HepG2 (cell line): ENCODE data around the gene DLX1. TPM values are rescaled to one million over a fixed set of nuclear protein-coding genes. Genes with fewer than 3 reads are reported as not detected.

Experiments used
- ATAC-seq: fragments of 200-7000 bp; cut with Tn5 transposase; 3 replicates; pipeline ENCODE4 v1.9.1; 2020; ENCODE audit warnings: mild to moderate bottlenecking, moderate library complexity
- BruUV-seq: library from RNA; stranded (reverse); fragments of 400-500 nt; replicated peaks from 2 replicates; lab custom pipeline; 2021; lab: Mats Ljungman, UMichigan
- CTCF ChIA-PET: fragments of 300-600 bp; formaldehyde crosslinking; extraction: SDS; loops from one replicate; lab custom pipeline; 2021; ENCODE audit warnings: low total read pairs, inconsistent platforms, low intra/inter-chr PET ratio; lab: Yijun Ruan, JAX
- POLR2A ChIA-PET: fragments of 350-600 bp; sonication (Branson Sonifier 250); formaldehyde crosslinking; loops from one replicate; lab custom pipeline; 2020; ENCODE audit warnings: antibody characterized with exemption, inconsistent platforms; lab: Yijun Ruan, JAX
- DNase-seq: peaks from one replicate; pipeline ENCODE4 v3.0.0-alpha.2; 2015; ENCODE audit warnings: low spot score
- FAIRE-seq: peaks from 3 replicates; lab custom pipeline; 2011; peaks lifted over from hg19 to GRCh38; lab: Jason Lieb, UNC
- H2AFZ ChIP-seq: one replicate; pipeline ENCODE4 v1.6.1; 2011; ENCODE audit warnings: low read length, inconsistent platforms
- H3K27ac ChIP-seq: fragments of 300-600 bp; 3 replicates; pipeline ENCODE4 v1.8.0; 2011; ENCODE audit warnings: mixed run types, mild to moderate bottlenecking, mixed read lengths, low read length, inconsistent platforms; ENCODE audit not compliant: insufficient read depth; ENCODE audit errors: extremely low read length
- H3K27me3 ChIP-seq, 2 experiments: fragments of 200-600 bp in 1 of 2; 2 replicates in 1 of 2; 3 replicates in 1 of 2; pipeline versions ENCODE4 v1.6.0 to v1.8.0; 2011; ENCODE audit warnings: low read length in 2 of 2, mild to moderate bottlenecking in 2 of 2, moderate library complexity in 2 of 2, inconsistent platforms in 1 of 2; ENCODE audit not compliant: insufficient read depth in 2 of 2, control insufficient read depth in 1 of 2
- H3K36me3 ChIP-seq, 2 experiments: fragments of 200-600 bp in 1 of 2; replicated peaks in 1 of 2; 2 replicates in 1 of 2; 3 replicates in 1 of 2; pipeline versions ENCODE4 v1.5.1 to v1.8.0; 2011; ENCODE audit warnings: low read length in 2 of 2, inconsistent platforms in 1 of 2; ENCODE audit not compliant: insufficient read depth in 2 of 2, control insufficient read depth in 1 of 2
- H3K4me1 ChIP-seq: 2 replicates; pipeline ENCODE4 v1.5.1; 2012; ENCODE audit warnings: low read length, inconsistent platforms; ENCODE audit not compliant: insufficient read depth
- H3K4me2 ChIP-seq: 2 replicates; pipeline ENCODE4 v1.6.0; 2011; ENCODE audit warnings: low read depth, low read length, inconsistent platforms
- H3K4me3 ChIP-seq, 3 experiments: fragments of 200-600 bp in 1 of 3; sonication (generic), shearing (Covaris generic) in 1 of 3; replicated peaks in 1 of 3; 2 replicates each; pipeline ENCODE4 v1.5.1; 2011 to 2016; ENCODE audit warnings: low read length in 3 of 3, inconsistent platforms in 2 of 3, low read depth in 2 of 3, mild to moderate bottlenecking in 2 of 3, control low read depth in 1 of 3, mixed read lengths in 1 of 3; ENCODE audit not compliant: insufficient read depth in 1 of 3
- H3K79me2 ChIP-seq: one replicate; pipeline ENCODE4 v1.6.1; 2011; ENCODE audit warnings: low read length, inconsistent platforms; ENCODE audit not compliant: insufficient read depth
- H3K9ac ChIP-seq: 2 replicates; pipeline ENCODE4 v1.6.0; 2011; ENCODE audit warnings: mild to moderate bottlenecking, low read depth, low read length, inconsistent platforms; ENCODE audit not compliant: insufficient read depth
- H3K9me3 ChIP-seq: 2 replicates; pipeline ENCODE4 v1.5.1; 2012; ENCODE audit warnings: mild to moderate bottlenecking, low read length
- H4K20me1 ChIP-seq: 2 replicates; pipeline ENCODE4 v1.6.0; 2011; ENCODE audit warnings: inconsistent platforms, mild to moderate bottlenecking, low read length, moderate library complexity; ENCODE audit not compliant: insufficient read depth
- AGO2 ChIP-seq: fragments of 200-400 bp; formaldehyde crosslinking; optimal IDR thresholded peaks from 2 replicates; pipeline ENCODE3; 2017; ENCODE audit warnings: mild to moderate bottlenecking, low read depth, low read length, moderate library complexity
- CAMTA2 ChIP-seq: sonication (generic); formaldehyde crosslinking; IDR thresholded peaks from 2 replicates; pipeline ENCODE4 v1.4.0; 2020; ENCODE audit warnings: mild to moderate bottlenecking, missing genetic modification reagents, borderline replicate concordance
- NFE2L1 ChIP-seq: sonication (generic); formaldehyde crosslinking; IDR thresholded peaks from 2 replicates; pipeline ENCODE4 v1.4.0; 2020; ENCODE audit warnings: missing genetic modification reagents, mild to moderate bottlenecking, borderline replicate concordance
- NFYB ChIP-seq: sonication (generic); formaldehyde crosslinking; IDR thresholded peaks from 2 replicates; pipeline ENCODE4 v1.4.0; 2020; ENCODE audit warnings: missing genetic modification reagents
- TCF12 ChIP-seq, 2 experiments: fragments of 450-650 bp in 1 of 2; sonication (generic) in 1 of 2; formaldehyde crosslinking in 1 of 2; IDR thresholded peaks; 2 replicates each; pipeline versions ENCODE4 v1.6.1 to v1.8.0; 2017 to 2022; ENCODE audit warnings: antibody characterized with exemption in 1 of 2, mild to moderate bottlenecking in 1 of 2, missing genetic modification reagents in 1 of 2, moderate library complexity in 1 of 2
- ZMYM3 ChIP-seq: sonication (generic); formaldehyde crosslinking; IDR thresholded peaks from 2 replicates; pipeline ENCODE4 v1.5.1; 2020; ENCODE audit warnings: mild to moderate bottlenecking, missing genetic modification reagents
- WGBS: methylation state at CpG from one replicate; pipeline ENCODE4 v1.1.6; 2017; ENCODE audit warnings: low lambda C conversion rate; 5-methylcytosine and 5-hydroxymethylcytosine counted together
- in situ Hi-C: cut with HindIII; loops from 2 replicates; pipeline ENCODE4 v1.10.0; 2017; ENCODE audit warnings: low pct_unique_long_range_greater_than_20kb; ENCODE audit not compliant: extremely low pct_ligation_motif_present
- intact Hi-C: fragments of 100-400 bp; cut with micrococcal nuclease; formaldehyde crosslinking; loops from one replicate; pipeline ENCODE4 v1.10.0; 2022; ENCODE audit not compliant: unreplicated experiment
- polyA plus RNA-seq, 8 experiments: library from polyadenylated mRNA; depleted of rRNA in 3 of 8; stranded (reverse) in 7 of 8; unstranded in 1 of 8; fragments of >200 nt; fragmentation: Illumina TruSeq in 4 of 8; extraction: Trizol in 4 of 8; gene quantifications; 2 replicates each; pipeline versions ENCODE4 v1.2.1 to v1.2.3, GENCODE V29; 2011 to 2016; ENCODE audit warnings: low read depth in 4 of 8, missing spikeins in 1 of 8, mixed read lengths in 1 of 8; ENCODE audit not compliant: insufficient read depth in 1 of 8
- total RNA-seq, 5 experiments: library from RNA; depleted of rRNA; stranded (reverse); fragments of >200 nt; fragmentation: Illumina TruSeq; extraction: Trizol; gene quantifications; 2 replicates each; pipeline ENCODE4 v1.2.3, GENCODE V29; 2016; ENCODE audit warnings: low read depth in 1 of 5
- TF ChIP-seq, protein P1 (sequence below): sonication (generic); formaldehyde crosslinking; IDR thresholded peaks from 2 replicates; pipeline ENCODE4 v1.9.0; 2022; ENCODE audit warnings: missing genetic modification reagents, mild to moderate bottlenecking, borderline replicate concordance
- TF ChIP-seq, protein P2 (sequence below), 2 experiments: sonication (generic) in 1 of 2; formaldehyde crosslinking in 1 of 2; IDR thresholded peaks; 2 replicates each; pipeline versions ENCODE4 v1.6.1 to v1.9.0; 2014 to 2022; ENCODE audit warnings: antibody characterized with exemption in 1 of 2, borderline replicate concordance in 1 of 2, inconsistent platforms in 1 of 2, low read depth in 1 of 2, missing genetic modification reagents in 1 of 2

Gene DLX1
- total and polyA plus RNA-seq, 2 of the 13 experiments (the other 11 are each of a cell fraction or from before 2014, with no cell fraction given), result 0.18 to 0.86 TPM

DNA sequence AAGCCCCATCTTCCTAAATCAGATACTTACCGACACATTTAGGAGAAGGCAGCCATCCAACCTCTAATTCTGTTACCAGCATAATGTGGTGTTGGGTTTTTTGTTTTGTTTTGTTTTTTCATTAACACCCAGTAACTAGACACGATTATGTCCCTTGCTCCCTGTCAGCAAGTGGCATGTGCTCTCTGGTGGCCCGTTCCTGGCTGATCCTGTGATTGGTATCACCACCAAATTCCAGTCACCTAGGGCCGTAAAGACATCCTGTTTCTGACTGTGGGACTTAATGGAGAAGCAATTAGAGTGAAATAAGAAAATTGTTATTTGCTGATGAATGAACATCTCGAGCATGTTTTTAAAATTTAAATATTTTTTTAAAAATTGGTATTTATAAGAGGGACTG, 5.9 kb upstream of the DLX1 start:
- no peaks in the 10 kb centered on the region for H3K36me3 ChIP-seq
- 76% methylated on average over 5 of the region's 5 CpGs for WGBS
- H2AFZ ChIP-seq, result no peak overlapping the region
- intact Hi-C loops (no loop called here), in situ Hi-C loops (no loop called here)
- no peak overlapping the region for H3K27ac ChIP-seq
- H3K27me3 ChIP-seq, result peaks cover 7 to 34% of the 10 kb centered on the region in 2 experiments; a peak in 4 of 5 replicates
- DNase-seq (no peak), ATAC-seq (no peak), FAIRE-seq (no peak)
- no peaks in the 10 kb centered on the region for H3K79me2 ChIP-seq
- ChIA-PET CTCF (no interaction called here), POLR2A (no interaction called here)
- no peaks in the 10 kb centered on the region for H4K20me1 ChIP-seq
- no TSS peak for BruUV-seq
- H3K4me1 ChIP-seq, result peaks cover 45% of the 10 kb centered on the region
- H3K9ac ChIP-seq, result no peak overlapping the region
- no peak for TF ChIP-seq TCF12 (IDR thresholded peaks at IDR 0.05)
- no peak for TF ChIP-seq TCF12 (CRISPR knock-in tag; IDR thresholded peaks at IDR 0.05)
- no peak for TF ChIP-seq NFE2L1 (CRISPR knock-in tag)
- H3K4me3 ChIP-seq, result no peak overlapping the region
- no peaks in the 10 kb centered on the region for H3K9me3 ChIP-seq
- no peak overlapping the region for H3K4me2 ChIP-seq

- Histone ChIP-seq H3K4me3 (no peak overlapping the region), H2AFZ (no peak overlapping the region), H3K79me2 (no peaks in the 10 kb centered on the region), H3K9ac (no peak overlapping the region), H3K36me3 (no peaks in the 10 kb centered on the region), H3K27me3 (peaks cover 7 to 38% of the 10 kb centered on the region in 2 experiments; a peak in 4 of 5 replicates), H4K20me1 (no peaks in the 10 kb centered on the region), H3K9me3 (no peaks in the 10 kb centered on the region), H3K4me1 (peaks cover 49% of the 10 kb centered on the region), H3K4me2 (no peak overlapping the region), H3K27ac (no peak overlapping the region)
- intact Hi-C loops (no loop called here), in situ Hi-C loops (no loop called here)
- ATAC-seq (no peak), DNase-seq (no peak), FAIRE-seq (no peak)
- BruUV-seq, result no TSS peak
- WGBS, result 90% methylated on average over 38 of the region's 38 CpGs
- POLR2A ChIA-PET, result no interaction called here
- CTCF ChIA-PET, result no interaction called here
- TF ChIP-seq NFYB (no peak), AGO2 (peak; percentile 47), ZMYM3 (CRISPR knock-in tag) (no peak), CAMTA2 (CRISPR knock-in tag) (no peak)
- TF ChIP-seq, protein P1, sequence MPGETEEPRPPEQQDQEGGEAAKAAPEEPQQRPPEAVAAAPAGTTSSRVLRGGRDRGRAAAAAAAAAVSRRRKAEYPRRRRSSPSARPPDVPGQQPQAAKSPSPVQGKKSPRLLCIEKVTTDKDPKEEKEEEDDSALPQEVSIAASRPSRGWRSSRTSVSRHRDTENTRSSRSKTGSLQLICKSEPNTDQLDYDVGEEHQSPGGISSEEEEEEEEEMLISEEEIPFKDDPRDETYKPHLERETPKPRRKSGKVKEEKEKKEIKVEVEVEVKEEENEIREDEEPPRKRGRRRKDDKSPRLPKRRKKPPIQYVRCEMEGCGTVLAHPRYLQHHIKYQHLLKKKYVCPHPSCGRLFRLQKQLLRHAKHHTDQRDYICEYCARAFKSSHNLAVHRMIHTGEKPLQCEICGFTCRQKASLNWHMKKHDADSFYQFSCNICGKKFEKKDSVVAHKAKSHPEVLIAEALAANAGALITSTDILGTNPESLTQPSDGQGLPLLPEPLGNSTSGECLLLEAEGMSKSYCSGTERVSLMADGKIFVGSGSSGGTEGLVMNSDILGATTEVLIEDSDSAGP (CRISPR knock-in tag), result 0 out of 2 replicates have a peak, but pooled peaks have one; percentile 13
- TF ChIP-seq, protein P2, sequence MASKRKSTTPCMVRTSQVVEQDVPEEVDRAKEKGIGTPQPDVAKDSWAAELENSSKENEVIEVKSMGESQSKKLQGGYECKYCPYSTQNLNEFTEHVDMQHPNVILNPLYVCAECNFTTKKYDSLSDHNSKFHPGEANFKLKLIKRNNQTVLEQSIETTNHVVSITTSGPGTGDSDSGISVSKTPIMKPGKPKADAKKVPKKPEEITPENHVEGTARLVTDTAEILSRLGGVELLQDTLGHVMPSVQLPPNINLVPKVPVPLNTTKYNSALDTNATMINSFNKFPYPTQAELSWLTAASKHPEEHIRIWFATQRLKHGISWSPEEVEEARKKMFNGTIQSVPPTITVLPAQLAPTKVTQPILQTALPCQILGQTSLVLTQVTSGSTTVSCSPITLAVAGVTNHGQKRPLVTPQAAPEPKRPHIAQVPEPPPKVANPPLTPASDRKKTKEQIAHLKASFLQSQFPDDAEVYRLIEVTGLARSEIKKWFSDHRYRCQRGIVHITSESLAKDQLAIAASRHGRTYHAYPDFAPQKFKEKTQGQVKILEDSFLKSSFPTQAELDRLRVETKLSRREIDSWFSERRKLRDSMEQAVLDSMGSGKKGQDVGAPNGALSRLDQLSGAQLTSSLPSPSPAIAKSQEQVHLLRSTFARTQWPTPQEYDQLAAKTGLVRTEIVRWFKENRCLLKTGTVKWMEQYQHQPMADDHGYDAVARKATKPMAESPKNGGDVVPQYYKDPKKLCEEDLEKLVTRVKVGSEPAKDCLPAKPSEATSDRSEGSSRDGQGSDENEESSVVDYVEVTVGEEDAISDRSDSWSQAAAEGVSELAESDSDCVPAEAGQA (IDR thresholded peaks at IDR 0.05; ENCODE audit: low read depth), result no peak
- TF ChIP-seq, protein P2 (CRISPR knock-in tag; IDR thresholded peaks at IDR 0.05; ENCODE audit: borderline replicate concordance), result no peak
Observed at GRCh38 chr2:172079838-172080640, 5.3 kb upstream of the DLX1 start.
